ENCODE results near the gene TEX11.

TEX11 gene

GRCh38 chrX:70485466-70485865 lies 423.0 kb downstream of the TEX11 start:
- DNase-seq = peak; percentile 32

- DNase-seq = no peak
Observed at GRCh38 chrX:70482300-70482699, 426.2 kb downstream of the TEX11 start.

- DNase-seq = no peak
Observed at GRCh38 chrX:70481471-70482270, 426.8 kb downstream of the TEX11 start.

GRCh38 chrX:70480660-70481018 lies 427.9 kb downstream of the TEX11 start:
- no peak for DNase-seq

- no peak for DNase-seq
Observed at GRCh38 chrX:70479922-70480659, 428.4 kb downstream of the TEX11 start.

- DNase-seq = no peak
Observed at GRCh38 chrX:70479247-70479921, 429.1 kb downstream of the TEX11 start.

Measured in islet precursor cell (in vitro differentiated cells).